ENCODE measurements around the gene SNX18.

SNX18 gene

GRCh38 chr5:54544044-54544443, 26.5 kb downstream of the SNX18 start:
- DNase-seq = no peak

GRCh38 chr5:54545796-54546195, 28.2 kb downstream of the SNX18 start:
- DNase-seq = no peak

GRCh38 chr5:54547711-54548250, 30.2 kb downstream of the SNX18 start:
- DNase-seq = no peak

GRCh38 chr5:54548565-54548964, 31.0 kb downstream of the SNX18 start:
- peak; percentile 8 for DNase-seq

GRCh38 chr5:54551292-54551691, 33.7 kb downstream of the SNX18 start:
- no peak for DNase-seq

- DNase-seq = no peak
Observed at GRCh38 chr5:54551926-54552325, 34.4 kb downstream of the SNX18 start.

- no peak for DNase-seq
Observed at GRCh38 chr5:54552446-54552845, 34.9 kb downstream of the SNX18 start.

GRCh38 chr5:54553659-54554207, 36.2 kb downstream of the SNX18 start:
- no peak for DNase-seq

GRCh38 chr5:54556141-54556540, 38.6 kb downstream of the SNX18 start:
- no peak for DNase-seq

GRCh38 chr5:54558362-54558761, 40.8 kb downstream of the SNX18 start:
- DNase-seq = no peak

GRCh38 chr5:54561651-54562050, 44.1 kb downstream of the SNX18 start:
- no peak for DNase-seq

- no peak for DNase-seq
Observed at GRCh38 chr5:54563083-54563761, 45.7 kb downstream of the SNX18 start.

GRCh38 chr5:54567996-54568395, 50.4 kb downstream of the SNX18 start:
- DNase-seq = no peak

GRCh38 chr5:54570916-54571315, 53.4 kb downstream of the SNX18 start:
- DNase-seq = no peak

- DNase-seq = no peak
Observed at GRCh38 chr5:54571462-54571861, 53.9 kb downstream of the SNX18 start.

GRCh38 chr5:54573812-54574489, 56.4 kb downstream of the SNX18 start:
- no peak for DNase-seq

- DNase-seq = no peak
Observed at GRCh38 chr5:54577528-54577927, 60.0 kb downstream of the SNX18 start.

GRCh38 chr5:54577937-54578653, 60.5 kb downstream of the SNX18 start:
- DNase-seq = no peak

GRCh38 chr5:54579591-54580295, 62.2 kb downstream of the SNX18 start:
- no peak for DNase-seq

- DNase-seq = peak; percentile 62
Observed at GRCh38 chr5:54580997-54581811, 63.6 kb downstream of the SNX18 start.

- DNase-seq = no peak
Observed at GRCh38 chr5:54581831-54582548, 64.4 kb downstream of the SNX18 start.
